HUES6 (cell line): Measurements from ENCODE around the gene FGF14.

Experiments
- H3K27ac ChIP-seq: 2 replicates; pipeline ENCODE4 v1.7.0; 2013; ENCODE audit warnings: low read depth, mild to moderate bottlenecking, low read length, inconsistent platforms
- H3K27me3 ChIP-seq: 2 replicates; pipeline ENCODE4 v1.6.1; 2013; ENCODE audit warnings: low read length; ENCODE audit not compliant: control insufficient read depth, insufficient read depth
- H3K36me3 ChIP-seq: 2 replicates; pipeline ENCODE4 v1.6.1; 2013; ENCODE audit warnings: low read length; ENCODE audit not compliant: control insufficient read depth, insufficient read depth
- H3K4me1 ChIP-seq: 2 replicates; pipeline ENCODE4 v1.6.1; 2013; ENCODE audit warnings: low read length; ENCODE audit not compliant: control insufficient read depth, insufficient read depth
- H3K4me3 ChIP-seq: 2 replicates; pipeline ENCODE4 v1.5.1; 2013; ENCODE audit warnings: low read depth, low read length
- H3K9ac ChIP-seq: one replicate; pipeline ENCODE4 v1.6.1; 2013; ENCODE audit warnings: mild to moderate bottlenecking, low read length
- H3K9me3 ChIP-seq: 2 replicates; pipeline ENCODE4 v1.6.1; 2013; ENCODE audit warnings: low read depth, low read length; ENCODE audit not compliant: control insufficient read depth, insufficient read depth

The FGF14 gene

GRCh38 chr13:102041544-102041943, 360.3 kb downstream of the FGF14 start:
- Histone ChIP-seq H3K9me3 (no peaks in the 10 kb centered on the region), H3K4me3 (no peak overlapping the region)

GRCh38 chr13:102040812-102041211, 361.0 kb downstream of the FGF14 start:
- Histone ChIP-seq H3K4me1 (no peaks in the 10 kb centered on the region), H3K9ac (no peak overlapping the region), H3K4me3 (no peak overlapping the region), H3K27ac (no peak overlapping the region), H3K27me3 (no peaks in the 10 kb centered on the region), H3K9me3 (no peaks in the 10 kb centered on the region), H3K36me3 (no peaks in the 10 kb centered on the region)

More at GRCh38 chr13:102041544-102041943, 360.3 kb downstream of the FGF14 start:
- no peaks in the 10 kb centered on the region for H3K36me3 ChIP-seq
- H3K27ac ChIP-seq = no peak overlapping the region
- no peak overlapping the region for H3K9ac ChIP-seq
- no peaks in the 10 kb centered on the region for H3K4me1 ChIP-seq
- no peaks in the 10 kb centered on the region for H3K27me3 ChIP-seq

- no peak overlapping the region for H3K27ac ChIP-seq
- no peak overlapping the region for H3K9ac ChIP-seq
- no peaks in the 10 kb centered on the region for H3K36me3 ChIP-seq
- H3K4me1 ChIP-seq = no peaks in the 10 kb centered on the region
- H3K9me3 ChIP-seq = no peaks in the 10 kb centered on the region
- no peaks in the 10 kb centered on the region for H3K27me3 ChIP-seq
- no peak overlapping the region for H3K4me3 ChIP-seq
Measured at GRCh38 chr13:102039264-102039663, 362.6 kb downstream of the FGF14 start.

GRCh38 chr13:102038787-102039186, 363.1 kb downstream of the FGF14 start:
- H3K9ac ChIP-seq = no peak overlapping the region
- H3K4me3 ChIP-seq = no peak overlapping the region
- H3K27ac ChIP-seq = no peak overlapping the region
- H3K9me3 ChIP-seq = no peaks in the 10 kb centered on the region
- H3K36me3 ChIP-seq = no peaks in the 10 kb centered on the region
- H3K27me3 ChIP-seq = no peaks in the 10 kb centered on the region
- H3K4me1 ChIP-seq = no peaks in the 10 kb centered on the region

- H3K4me1 ChIP-seq = no peaks in the 10 kb centered on the region
- H3K36me3 ChIP-seq = no peaks in the 10 kb centered on the region
- no peak overlapping the region for H3K27ac ChIP-seq
- no peak overlapping the region for H3K4me3 ChIP-seq
- no peaks in the 10 kb centered on the region for H3K9me3 ChIP-seq
- H3K9ac ChIP-seq = no peak overlapping the region
- H3K27me3 ChIP-seq = no peaks in the 10 kb centered on the region
Measured at GRCh38 chr13:102035969-102036368, 365.9 kb downstream of the FGF14 start.

- Histone ChIP-seq H3K4me3 (no peak overlapping the region), H3K4me1 (no peaks in the 10 kb centered on the region), H3K9me3 (no peaks in the 10 kb centered on the region), H3K9ac (no peak overlapping the region), H3K36me3 (no peaks in the 10 kb centered on the region), H3K27me3 (no peaks in the 10 kb centered on the region), H3K27ac (no peak overlapping the region)
Measured at GRCh38 chr13:102033857-102034331, 368.0 kb downstream of the FGF14 start.

- Histone ChIP-seq H3K27ac (no peak overlapping the region), H3K27me3 (no peaks in the 10 kb centered on the region), H3K9ac (no peak overlapping the region), H3K9me3 (no peaks in the 10 kb centered on the region), H3K4me1 (no peaks in the 10 kb centered on the region), H3K36me3 (no peaks in the 10 kb centered on the region), H3K4me3 (no peak overlapping the region)
Measured at GRCh38 chr13:102033386-102033785, 368.5 kb downstream of the FGF14 start.

- H3K27ac ChIP-seq = no peak overlapping the region
- H3K4me1 ChIP-seq = no peaks in the 10 kb centered on the region
- H3K4me3 ChIP-seq = no peak overlapping the region
- no peak overlapping the region for H3K9ac ChIP-seq
- H3K27me3 ChIP-seq = no peaks in the 10 kb centered on the region
- H3K36me3 ChIP-seq = no peaks in the 10 kb centered on the region
- H3K9me3 ChIP-seq = no peaks in the 10 kb centered on the region
Measured at GRCh38 chr13:102028868-102029267, 373.0 kb downstream of the FGF14 start.

- H3K4me1 ChIP-seq = no peaks in the 10 kb centered on the region
- H3K36me3 ChIP-seq = no peaks in the 10 kb centered on the region
- no peak overlapping the region for H3K27ac ChIP-seq
- no peaks in the 10 kb centered on the region for H3K9me3 ChIP-seq
- H3K4me3 ChIP-seq = no peak overlapping the region
- H3K9ac ChIP-seq = no peak overlapping the region
- H3K27me3 ChIP-seq = no peaks in the 10 kb centered on the region
Measured at GRCh38 chr13:102028206-102028605, 373.6 kb downstream of the FGF14 start.

GRCh38 chr13:102021777-102022176, 380.1 kb downstream of the FGF14 start:
- H3K27me3 ChIP-seq = no peaks in the 10 kb centered on the region
- H3K36me3 ChIP-seq = no peaks in the 10 kb centered on the region
- H3K9ac ChIP-seq = no peak overlapping the region
- H3K4me3 ChIP-seq = no peak overlapping the region
- H3K4me1 ChIP-seq = no peaks in the 10 kb centered on the region
- H3K9me3 ChIP-seq = peaks cover 8% of the 10 kb centered on the region
- H3K27ac ChIP-seq = no peak overlapping the region

- H3K4me3 ChIP-seq = no peak overlapping the region
- H3K4me1 ChIP-seq = no peaks in the 10 kb centered on the region
- no peak overlapping the region for H3K9ac ChIP-seq
- no peaks in the 10 kb centered on the region for H3K27me3 ChIP-seq
- no peaks in the 10 kb centered on the region for H3K36me3 ChIP-seq
- no peak overlapping the region for H3K27ac ChIP-seq
- H3K9me3 ChIP-seq = peaks cover 8% of the 10 kb centered on the region
Measured at GRCh38 chr13:102020611-102021216, 381.1 kb downstream of the FGF14 start.
